RWPE2 (cell line): ENCODE measurements around the gene BRD7.

Experiments
- ATAC-seq: fragments of 200-7000 bp; cut with Tn5 transposase; 3 replicates; pipeline ENCODE4 v1.9.1; 2021; ENCODE audit warnings: low read depth
- DNase-seq: peaks from one replicate; pipeline ENCODE4 v3.0.0-alpha.2; 2020; ENCODE audit warnings: low spot score
- H3K27ac ChIP-seq: fragments of 450-650 bp; 2 replicates; pipeline ENCODE4 v1.5.1; 2017; ENCODE audit warnings: mild to moderate bottlenecking; ENCODE audit not compliant: poor library complexity, severe bottlenecking
- H3K27me3 ChIP-seq: fragments of 250-450 bp; sonication (Bioruptor Pico); 2 replicates; pipeline ENCODE4 v1.5.1; 2021; ENCODE audit warnings: mild to moderate bottlenecking, moderate library complexity; ENCODE audit not compliant: insufficient read depth, poor library complexity, severe bottlenecking
- H3K36me3 ChIP-seq: fragments of 250-450 bp; sonication (Bioruptor Pico); 2 replicates; pipeline ENCODE4 v1.5.1; 2020; ENCODE audit warnings: low read depth, mild to moderate bottlenecking, moderate library complexity
- H3K4me1 ChIP-seq: fragments of 250-450 bp; sonication (Bioruptor Pico); 2 replicates; pipeline ENCODE4 v1.5.1; 2021; ENCODE audit warnings: mild to moderate bottlenecking, moderate library complexity; ENCODE audit not compliant: insufficient read depth, poor library complexity, severe bottlenecking
- H3K4me3 ChIP-seq: fragments of 250-450 bp; sonication (Bioruptor Pico); 2 replicates; pipeline ENCODE4 v1.5.1; 2021; ENCODE audit warnings: mild to moderate bottlenecking, moderate library complexity; ENCODE audit not compliant: severe bottlenecking
- H3K9me3 ChIP-seq: fragments of 250-450 bp; sonication (Bioruptor Pico); 2 replicates; pipeline ENCODE4 v1.5.1; 2021; ENCODE audit warnings: mild to moderate bottlenecking, moderate library complexity; ENCODE audit not compliant: severe bottlenecking
- CTCF ChIP-seq: fragments of 450-650 bp; IDR thresholded peaks from one replicate; pipeline ENCODE4 v1.5.1; 2017; ENCODE audit warnings: mild to moderate bottlenecking, moderate library complexity; ENCODE audit not compliant: poor library complexity, severe bottlenecking

Gene BRD7

GRCh38 chr16:50368410-50369132, at the start of gene BRD7:
TSS of gene BRD7 (minus strand) at chr16:50368988. CDS start at chr16:50368774, 214 bp downstream.
- DNase-seq = no peak
- peaks cover 39% of the 10 kb centered on the region for H3K36me3 ChIP-seq
- peak within 1 kb of the TSS; percentile 99 for H3K4me3 ChIP-seq
- TF ChIP-seq CTCF = peak; percentile 95
- H3K9me3 ChIP-seq = no peaks in the 10 kb centered on the region
- peak within 1 kb of the TSS; percentile 43 for H3K27ac ChIP-seq
- H3K4me1 ChIP-seq = peaks cover 16% of the 10 kb centered on the region
- peak; percentile 57 for ATAC-seq
- H3K27me3 ChIP-seq = no peaks in the 10 kb centered on the region

- H3K9me3 ChIP-seq = peaks cover 5% of the 10 kb centered on the region
- TF ChIP-seq CTCF = no peak
- H3K27me3 ChIP-seq = no peaks in the 10 kb centered on the region
- no peaks in the 10 kb centered on the region for H3K36me3 ChIP-seq
- no peak overlapping the region for H3K4me3 ChIP-seq
- no peaks in the 10 kb centered on the region for H3K4me1 ChIP-seq
- no peak overlapping the region for H3K27ac ChIP-seq
- DNase-seq = no peak
- ATAC-seq = no peak
These were observed 47.6 kb upstream of the BRD7 start for GRCh38 chr16:50416388-50416787.

- no peak for TF ChIP-seq CTCF
- no peak for ATAC-seq
- Histone ChIP-seq H3K4me1 (no peaks in the 10 kb centered on the region), H3K36me3 (no peaks in the 10 kb centered on the region), H3K9me3 (peaks cover 3% of the 10 kb centered on the region), H3K4me3 (no peak overlapping the region), H3K27ac (no peak overlapping the region), H3K27me3 (no peaks in the 10 kb centered on the region)
- no peak for DNase-seq
These were observed 45.4 kb upstream of the BRD7 start for GRCh38 chr16:50414152-50414551.

GRCh38 chr16:50411034-50411433, 42.2 kb upstream of the BRD7 start:
- Histone ChIP-seq H3K27me3 (no peaks in the 10 kb centered on the region), H3K36me3 (no peaks in the 10 kb centered on the region), H3K27ac (no peak overlapping the region), H3K9me3 (no peaks in the 10 kb centered on the region), H3K4me3 (no peak overlapping the region), H3K4me1 (no peaks in the 10 kb centered on the region)
- ATAC-seq (no peak), DNase-seq (no peak)
- no peak for TF ChIP-seq CTCF

- TF ChIP-seq CTCF = no peak
- DNase-seq = no peak
- no peaks in the 10 kb centered on the region for H3K4me1 ChIP-seq
These were observed 39.3 kb upstream of the BRD7 start for GRCh38 chr16:50408001-50408561.

More at GRCh38 chr16:50408001-50408561, 39.3 kb upstream of the BRD7 start:
- 0 out of 3 replicates have a peak, but pooled peaks have one; percentile 12 for ATAC-seq
- Histone ChIP-seq H3K27ac (no peak overlapping the region), H3K4me3 (no peak overlapping the region), H3K36me3 (no peaks in the 10 kb centered on the region), H3K9me3 (no peaks in the 10 kb centered on the region), H3K27me3 (no peaks in the 10 kb centered on the region)
